Naive thymus-derived CD8-positive, alpha-beta T cell (primary cell): ENCODE data around the gene GABRG2. TPM values are rescaled to one million over a fixed set of nuclear protein-coding genes. Genes with fewer than 3 reads are reported as not detected.
"Not testable (repeated sequence)": the region's sequence is repeated elsewhere in the genome, so short reads cannot be mapped to it uniquely, and the experiment has no call there.

Source experiments
- ATAC-seq, 2 donors: fragments of 150-1000 bp; cut with Tn5 transposase in 1 of 2; sonication (Bioruptor Pico), chemical (Tn5 transposase) in 1 of 2; 1 replicate in 1 of 2; 2 replicates in 1 of 2; pipeline ENCODE4 v1.10.0; 2021; ENCODE audit warnings: mild to moderate bottlenecking in 2 of 2, moderate library complexity in 2 of 2
- POLR2A ChIA-PET: fragments of 350-600 bp; sonication (Branson Sonifier 250); formaldehyde crosslinking; loops from one replicate; lab custom pipeline; 2021; ENCODE audit warnings: antibody characterized with exemption; lab: Charles Lee
- DNase-seq, 10 donors: peaks; one replicate each; pipeline versions ENCODE4 v3.0.0 to v3.0.0-alpha.2; 2020 to 2022
- H3K27ac Mint-ChIP-seq, 10 donors: one replicate each; pipeline ENCODE4 v1.8.0; 2020 to 2022; ENCODE audit warnings: mild to moderate bottlenecking in 10 of 10, mixed read lengths in 10 of 10, moderate library complexity in 4 of 10, inconsistent platforms in 1 of 10
- H3K27me3 Mint-ChIP-seq, 5 donors: one replicate each; pipeline ENCODE4 v1.8.0; 2021 to 2022; ENCODE audit warnings: mixed read lengths in 5 of 5
- H3K36me3 Mint-ChIP-seq, 3 donors: one replicate each; pipeline ENCODE4 v1.8.0; 2020 to 2022; ENCODE audit warnings: mixed read lengths in 3 of 3, mild to moderate bottlenecking in 2 of 3, inconsistent platforms in 1 of 3
- H3K4me1 Mint-ChIP-seq, 4 donors: one replicate each; pipeline ENCODE4 v1.8.0; 2021 to 2022; ENCODE audit warnings: mixed read lengths in 4 of 4
- H3K4me3 Mint-ChIP-seq, 10 donors: one replicate each; pipeline ENCODE4 v1.8.0; 2020 to 2022; ENCODE audit warnings: mild to moderate bottlenecking in 10 of 10, mixed read lengths in 10 of 10, moderate library complexity in 6 of 10, inconsistent platforms in 1 of 10
- H3K9me3 Mint-ChIP-seq, 9 donors: one replicate each; pipeline ENCODE4 v1.8.0; 2020 to 2022; ENCODE audit warnings: mixed read lengths in 9 of 9, mild to moderate bottlenecking in 3 of 9, inconsistent platforms in 1 of 9, moderate library complexity in 1 of 9
- polyA plus RNA-seq, 3 donors: library from polyadenylated mRNA; unstranded; fragments of 300-500 nt; fragmentation: Illumina TruSeq; gene quantifications; one replicate each; pipeline ENCODE4 v1.2.3, GENCODE V29; 2021
- total RNA-seq, 8 experiments: library from RNA in 2 of 8; stranded (reverse) in 2 of 8; gene quantifications; one replicate each; pipeline ENCODE4 v1.2.3 and lab custom pipeline; 2021 to 2026

Gene GABRG2
- total RNA-seq, result 1 to 10 TPM in 1 of 2 experiments, not detected in 1; 2.3 TPM
- polyA plus RNA-seq, result under 1 TPM in 1 of 3 donors, not detected in 2; 0.64 TPM
- 0 to 0.17 (median 0) reads per million in 6 experiments for total RNA-seq (lab: John Stamatoyannopoulos, UW)

GRCh38 chr5:162067655-162068411 lies at the start of gene GABRG2:
Gene GABRG2, plus strand, starts transcription at chr5:162067773. Its CDS starts 227 bp downstream, at chr5:162068000.
- Mint-ChIP-seq H3K4me3 (no peak within 1 kb of the TSS), H3K4me1 (no peaks in the 10 kb centered on the region), H3K9me3 (peaks cover 0 to 16% (median 9%) of the 10 kb centered on the region in 9 donors), H3K27me3 (peaks cover 5 to 14% (median 8%) of the 10 kb centered on the region in 5 donors), H3K27ac (no peak within 1 kb of the TSS), H3K36me3 (peaks cover 0 to 5% (median 0%) of the 10 kb centered on the region in 3 donors)
- ATAC-seq, result no peak
- DNase-seq, result no peak
- POLR2A ChIA-PET, result no interaction called here

- no peaks in the 10 kb centered on the region for H3K36me3 Mint-ChIP-seq
- no peak for DNase-seq
Measured at GRCh38 chr5:162025312-162025711, 42.3 kb upstream of the GABRG2 start.

GRCh38 chr5:162026803-162027202 lies 40.8 kb upstream of the GABRG2 start:
- Mint-ChIP-seq H3K9me3 (peaks cover 1 to 24% (median 6%) of the 10 kb centered on the region in 9 donors), H3K4me3 (no peak overlapping the region), H3K27me3 (no peaks in the 10 kb centered on the region), H3K27ac (no peak overlapping the region), H3K4me1 (no peaks in the 10 kb centered on the region), H3K36me3 (no peaks in the 10 kb centered on the region)
- DNase-seq, result no peak
- POLR2A ChIA-PET, result no interaction called here
- no peak for ATAC-seq

More at GRCh38 chr5:162025312-162025711, 42.3 kb upstream of the GABRG2 start:
- no peak for ATAC-seq
- Mint-ChIP-seq H3K27ac (no peak overlapping the region), H3K9me3 (peaks cover 1 to 23% (median 9%) of the 10 kb centered on the region in 9 donors), H3K4me3 (no peak overlapping the region), H3K27me3 (no peaks in the 10 kb centered on the region), H3K4me1 (no peaks in the 10 kb centered on the region)
- POLR2A ChIA-PET, result no interaction called here

- H3K27me3 Mint-ChIP-seq, result no peaks in the 10 kb centered on the region
- ATAC-seq (no peak), DNase-seq (no peak)
- POLR2A ChIA-PET, result no interaction called here
- peaks cover 0 to 20% (median 4%) of the 10 kb centered on the region in 9 donors for H3K9me3 Mint-ChIP-seq
- no peaks in the 10 kb centered on the region for H3K4me1 Mint-ChIP-seq
- no peak overlapping the region for H3K27ac Mint-ChIP-seq
- H3K36me3 Mint-ChIP-seq, result no peaks in the 10 kb centered on the region
- H3K4me3 Mint-ChIP-seq, result no peak overlapping the region
Measured at GRCh38 chr5:162037431-162037830, 30.1 kb upstream of the GABRG2 start.

- ATAC-seq (no peak), DNase-seq (no peak)
- no peaks in the 10 kb centered on the region for H3K27me3 Mint-ChIP-seq
- H3K4me1 Mint-ChIP-seq, result no peaks in the 10 kb centered on the region
- no peak overlapping the region for H3K27ac Mint-ChIP-seq
- POLR2A ChIA-PET, result no interaction called here
- H3K4me3 Mint-ChIP-seq, result no peak overlapping the region
- H3K9me3 Mint-ChIP-seq, result peaks cover 0 to 3% (median 0%) of the 10 kb centered on the region in 9 donors
- H3K36me3 Mint-ChIP-seq, result no peaks in the 10 kb centered on the region
Measured at GRCh38 chr5:162047279-162047678, 20.3 kb upstream of the GABRG2 start.

- ATAC-seq (no peak), DNase-seq (no peak)
- no peaks in the 10 kb centered on the region for H3K4me1 Mint-ChIP-seq
- no peak overlapping the region for H3K4me3 Mint-ChIP-seq
- POLR2A ChIA-PET, result no interaction called here
- peaks cover 6 to 20% (median 9%) of the 10 kb centered on the region in 9 donors for H3K9me3 Mint-ChIP-seq
- H3K27me3 Mint-ChIP-seq, result no peaks in the 10 kb centered on the region
- H3K36me3 Mint-ChIP-seq, result no peaks in the 10 kb centered on the region
- H3K27ac Mint-ChIP-seq, result no peak overlapping the region
Measured at GRCh38 chr5:162052676-162053075, 14.9 kb upstream of the GABRG2 start.

- DNase-seq, H3K4me1 Mint-ChIP-seq, H3K27ac Mint-ChIP-seq: not testable (repeated sequence)
Measured at GRCh38 chr5:162055095-162055494, 12.5 kb upstream of the GABRG2 start.

GRCh38 chr5:162067162-162067561 lies 411 bp upstream of the GABRG2 start:
- Mint-ChIP-seq H3K9me3 (peaks cover 0 to 16% (median 9%) of the 10 kb centered on the region in 9 donors), H3K4me3 (no peak overlapping the region), H3K36me3 (peaks cover 0 to 5% (median 0%) of the 10 kb centered on the region in 3 donors), H3K27ac (no peak overlapping the region), H3K4me1 (no peaks in the 10 kb centered on the region), H3K27me3 (peaks cover 5 to 14% (median 8%) of the 10 kb centered on the region in 5 donors)
- DNase-seq (no peak), ATAC-seq (no peak)
- POLR2A ChIA-PET, result no interaction called here

More at GRCh38 chr5:162055095-162055494, 12.5 kb upstream of the GABRG2 start:
- H3K4me3 Mint-ChIP-seq, POLR2A ChIA-PET, H3K27me3 Mint-ChIP-seq, ATAC-seq, H3K36me3 Mint-ChIP-seq: not testable (repeated sequence)
- H3K9me3 Mint-ChIP-seq, result peaks cover 6 to 20% (median 9%) of the 10 kb centered on the region in 9 donors

GRCh38 chr5:162068412-162068811 lies 839 bp downstream of the GABRG2 start:
- no peak for ATAC-seq
- Mint-ChIP-seq H3K4me3 (no peak overlapping the region), H3K4me1 (no peaks in the 10 kb centered on the region), H3K9me3 (peaks cover 0 to 16% (median 9%) of the 10 kb centered on the region in 9 donors), H3K27ac (no peak overlapping the region), H3K36me3 (peaks cover 0 to 5% (median 0%) of the 10 kb centered on the region in 3 donors), H3K27me3 (peaks cover 5 to 14% (median 8%) of the 10 kb centered on the region in 5 donors)
- POLR2A ChIA-PET, result no interaction called here
- no peak for DNase-seq

GRCh38 chr5:162068936-162069335 lies 1.4 kb downstream of the GABRG2 start:
- Mint-ChIP-seq H3K9me3 (peaks cover 0 to 16% (median 9%) of the 10 kb centered on the region in 9 donors), H3K27me3 (peaks cover 5 to 14% (median 8%) of the 10 kb centered on the region in 5 donors), H3K4me3 (no peak overlapping the region), H3K4me1 (no peaks in the 10 kb centered on the region), H3K27ac (no peak overlapping the region), H3K36me3 (peaks cover 0 to 5% (median 0%) of the 10 kb centered on the region in 3 donors)
- DNase-seq, result no peak
- no peak for ATAC-seq
- POLR2A ChIA-PET, result no interaction called here

- H3K27ac Mint-ChIP-seq, result no peak overlapping the region
- peaks cover 0 to 8% (median 0%) of the 10 kb centered on the region in 9 donors for H3K9me3 Mint-ChIP-seq
- no peak for DNase-seq
- POLR2A ChIA-PET, result no interaction called here
- ATAC-seq, result no peak
- no peak overlapping the region for H3K4me3 Mint-ChIP-seq
- no peaks in the 10 kb centered on the region for H3K36me3 Mint-ChIP-seq
- no peaks in the 10 kb centered on the region for H3K27me3 Mint-ChIP-seq
- H3K4me1 Mint-ChIP-seq, result no peaks in the 10 kb centered on the region
Measured at GRCh38 chr5:162078805-162079204, 11.2 kb downstream of the GABRG2 start.

- Mint-ChIP-seq H3K4me1 (no peaks in the 10 kb centered on the region), H3K27ac (no peak overlapping the region), H3K9me3 (peaks cover 0 to 25% (median 3%) of the 10 kb centered on the region in 9 donors), H3K36me3 (peaks cover 0 to 4% (median 0%) of the 10 kb centered on the region in 3 donors), H3K4me3 (no peak overlapping the region), H3K27me3 (peaks cover 0 to 3% (median 0%) of the 10 kb centered on the region in 5 donors)
- DNase-seq (no peak), ATAC-seq (no peak)
- POLR2A ChIA-PET, result no interaction called here
Measured at GRCh38 chr5:162091336-162091735, 23.8 kb downstream of the GABRG2 start.

- Mint-ChIP-seq H3K27me3 (no peaks in the 10 kb centered on the region), H3K36me3 (no peaks in the 10 kb centered on the region), H3K4me1 (no peaks in the 10 kb centered on the region), H3K9me3 (peaks cover 0 to 16% (median 0%) of the 10 kb centered on the region in 9 donors), H3K27ac (no peak overlapping the region), H3K4me3 (no peak overlapping the region)
- ATAC-seq, result no peak
- no peak for DNase-seq
- POLR2A ChIA-PET, result no interaction called here
Measured at GRCh38 chr5:162096448-162096847, 28.9 kb downstream of the GABRG2 start.
